ENCODE data around the gene FGR.

FGR gene

GRCh38 chr1:27569506-27570291 lies 65.3 kb downstream of the FGR start:
- no peak for DNase-seq
- Histone ChIP-seq H3K4me3 (ENCODE audit: low read depth, low read length) (no peak overlapping the region), H3K9me3 (ENCODE audit: severe bottlenecking) (no peaks in the 10 kb centered on the region), H3K27me3 (ENCODE audit: insufficient read depth, low read depth, severe bottlenecking) (no peaks in the 10 kb centered on the region), H3K27ac (no peak overlapping the region), H3K36me3 (no peaks in the 10 kb centered on the region; the same call in 1 of the 2 replicates)
- no peak for TF ChIP-seq CTCF (IDR thresholded peaks at IDR 0.05; ENCODE audit: low read depth, low read length)

GRCh38 chr1:27569088-27569460 lies 65.9 kb downstream of the FGR start:
- TF ChIP-seq CTCF (IDR thresholded peaks at IDR 0.05; ENCODE audit: low read depth, low read length), result no peak
- no peak overlapping the region for H3K4me3 ChIP-seq (ENCODE audit: low read depth, low read length)
- H3K27ac ChIP-seq, result no peak overlapping the region

DNA sequence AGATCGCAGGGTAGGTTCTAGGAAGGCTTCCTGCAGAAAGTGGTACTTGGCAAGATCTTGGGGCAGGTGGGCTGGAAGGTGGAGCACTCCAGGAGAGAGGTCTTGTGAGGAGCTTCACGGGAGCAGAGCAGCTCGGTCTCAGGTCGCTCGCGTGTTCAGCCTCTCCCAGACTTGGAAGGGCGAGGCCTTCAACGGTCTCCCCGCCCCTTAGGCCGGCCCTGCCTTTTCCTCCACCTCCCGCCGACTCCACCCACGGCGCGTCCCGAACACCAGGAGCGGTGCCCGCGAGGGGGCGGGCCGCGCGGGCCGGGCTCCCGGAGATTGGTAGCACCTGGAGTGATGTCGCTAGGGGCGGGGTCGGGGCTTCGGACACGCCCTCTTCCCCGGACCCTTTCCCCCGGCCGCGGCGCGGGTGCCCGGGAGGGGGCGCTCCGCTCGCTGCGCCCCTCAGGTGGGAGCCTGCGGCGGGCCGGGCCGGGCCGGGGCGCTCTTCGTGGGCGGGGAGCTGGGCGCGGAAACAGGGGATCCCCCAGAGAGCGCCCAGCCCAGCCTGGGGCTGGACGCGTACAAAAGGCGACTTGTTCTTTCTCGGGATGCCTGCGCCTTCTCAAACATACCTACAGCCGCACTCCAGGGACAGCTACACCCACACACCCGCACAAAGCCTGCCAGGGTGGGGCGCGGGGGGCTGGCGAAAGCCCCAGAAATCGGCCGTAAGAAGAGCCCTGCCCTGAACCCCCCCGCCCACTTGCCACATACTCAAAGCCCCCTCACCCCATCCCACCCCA lies 66.5 kb downstream of the FGR start:
- H3K9me3 ChIP-seq (ENCODE audit: severe bottlenecking), result no peaks in the 10 kb centered on the region
- H3K27me3 ChIP-seq (ENCODE audit: insufficient read depth, low read depth, severe bottlenecking), result no peaks in the 10 kb centered on the region
- H3K36me3 ChIP-seq, result no peaks in the 10 kb centered on the region; the same call in 1 of the 2 replicates
- no peak overlapping the region for H3K4me3 ChIP-seq (ENCODE audit: low read depth, low read length)
- no peak for DNase-seq
- H3K27ac ChIP-seq, result peak overlapping the region; percentile 50; the same call in 1 of the 2 replicates
- no peak for TF ChIP-seq CTCF (IDR thresholded peaks at IDR 0.05; ENCODE audit: low read depth, low read length)

More at GRCh38 chr1:27569088-27569460, 65.9 kb downstream of the FGR start:
- H3K27me3 ChIP-seq (ENCODE audit: insufficient read depth, low read depth, severe bottlenecking), result no peaks in the 10 kb centered on the region
- no peak for DNase-seq
- H3K36me3 ChIP-seq, result no peaks in the 10 kb centered on the region; the same call in 1 of the 2 replicates
- no peaks in the 10 kb centered on the region for H3K9me3 ChIP-seq (ENCODE audit: severe bottlenecking)

GRCh38 chr1:27567971-27568299 lies 67.0 kb downstream of the FGR start:
- Histone ChIP-seq H3K9me3 (ENCODE audit: severe bottlenecking) (no peaks in the 10 kb centered on the region), H3K36me3 (no peaks in the 10 kb centered on the region; the same call in 1 of the 2 replicates), H3K27me3 (ENCODE audit: insufficient read depth, low read depth, severe bottlenecking) (no peaks in the 10 kb centered on the region), H3K27ac (peak overlapping the region; percentile 50), H3K4me3 (ENCODE audit: low read depth, low read length) (no peak overlapping the region)
- TF ChIP-seq CTCF (IDR thresholded peaks at IDR 0.05; ENCODE audit: low read depth, low read length), result no peak
- DNase-seq, result no peak

- Histone ChIP-seq H3K27me3 (ENCODE audit: insufficient read depth, low read depth, severe bottlenecking) (no peaks in the 10 kb centered on the region), H3K9me3 (ENCODE audit: severe bottlenecking) (no peaks in the 10 kb centered on the region), H3K27ac (peak overlapping the region; percentile 50), H3K36me3 (no peaks in the 10 kb centered on the region; the same call in 1 of the 2 replicates), H3K4me3 (ENCODE audit: low read depth, low read length) (no peak overlapping the region)
- no peak for TF ChIP-seq CTCF (IDR thresholded peaks at IDR 0.05; ENCODE audit: low read depth, low read length)
- DNase-seq, result no peak
These were observed 67.8 kb downstream of the FGR start for GRCh38 chr1:27567146-27567526.
